SW 1271 (cell line): Measurements from ENCODE around the gene PAFAH1B2.

ENCODE experiments used
- DNase-seq, 2 experiments: peaks; one replicate each; lab custom pipeline; 2025; lab: John Stamatoyannopoulos, UW

Gene PAFAH1B2

GRCh38 chr11:117188620-117189081, 44.6 kb downstream of the PAFAH1B2 start:
- DNase-seq: no peak

GRCh38 chr11:117189191-117189940, 45.3 kb downstream of the PAFAH1B2 start:
- DNase-seq: no peak

GRCh38 chr11:117189941-117190544, 46.0 kb downstream of the PAFAH1B2 start:
- no peak for DNase-seq

GRCh38 chr11:117191680-117192400, 47.8 kb downstream of the PAFAH1B2 start:
- no peak for DNase-seq

- no peak for DNase-seq
Measured at GRCh38 chr11:117192401-117192875, 48.4 kb downstream of the PAFAH1B2 start.

- no peak for DNase-seq
Measured at GRCh38 chr11:117193130-117194020, 49.3 kb downstream of the PAFAH1B2 start.

GRCh38 chr11:117194267-117194666, 50.2 kb downstream of the PAFAH1B2 start:
- DNase-seq: no peak

GRCh38 chr11:117195258-117195657, 51.2 kb downstream of the PAFAH1B2 start:
- no peak for DNase-seq

- DNase-seq: no peak
Measured at GRCh38 chr11:117195761-117196160, 51.7 kb downstream of the PAFAH1B2 start.

- no peak for DNase-seq
Measured at GRCh38 chr11:117197006-117197405, 52.9 kb downstream of the PAFAH1B2 start.

GRCh38 chr11:117197516-117198456, 53.7 kb downstream of the PAFAH1B2 start:
- DNase-seq: no peak

- DNase-seq: no peak
Measured at GRCh38 chr11:117198613-117199012, 54.5 kb downstream of the PAFAH1B2 start.

GRCh38 chr11:117199053-117199915, 55.2 kb downstream of the PAFAH1B2 start, which contains the start of gene TAGLN:
Gene TAGLN (plus strand): TSS chr11:117199370. CDS start chr11:117203014, 3,644 bp downstream.
- no peak for DNase-seq

GRCh38 chr11:117199916-117200812, 56.1 kb downstream of the PAFAH1B2 start:
- DNase-seq: no peak

GRCh38 chr11:117200813-117201657, 56.9 kb downstream of the PAFAH1B2 start:
- DNase-seq: no peak

GRCh38 chr11:117201658-117202305, 57.7 kb downstream of the PAFAH1B2 start:
- no peak for DNase-seq
